ENCODE results near the gene KRTAP20-3.

Gene KRTAP20-3

GRCh38 chr21:30642564-30642963 is at the start of gene KRTAP20-3:
TSS of gene KRTAP20-3 (plus strand) at chr21:30642864.
- DNase-seq = no peak

- no peak for DNase-seq
Measured at GRCh38 chr21:30598802-30599201, 43.9 kb upstream of the KRTAP20-3 start, which contains the start of gene KRTAP6-2. TSS of gene KRTAP6-2 (minus strand) at chr21:30598902. CDS start at chr21:30598874, 28 bp downstream.

GRCh38 chr21:30600787-30601186 is 41.9 kb upstream of the KRTAP20-3 start, which contains the start of gene KRTAP22-1:
TSS of gene KRTAP22-1 (plus strand) at chr21:30601087.
- DNase-seq = no peak

- DNase-seq = no peak
Measured at GRCh38 chr21:30605968-30606367, 36.7 kb upstream of the KRTAP20-3 start.

GRCh38 chr21:30612132-30612531 is 30.5 kb upstream of the KRTAP20-3 start:
- DNase-seq = no peak

- no peak for DNase-seq
Measured at GRCh38 chr21:30613836-30614235, 28.8 kb upstream of the KRTAP20-3 start, which contains the start of gene KRTAP6-1. TSS of gene KRTAP6-1 (minus strand) at chr21:30613930. CDS start at chr21:30613904, 26 bp downstream.

GRCh38 chr21:30615199-30615598 is 27.5 kb upstream of the KRTAP20-3 start:
- no peak for DNase-seq

GRCh38 chr21:30616125-30616524 is 26.5 kb upstream of the KRTAP20-3 start, which contains the start of gene KRTAP20-1:
TSS of gene KRTAP20-1 (plus strand) at chr21:30616425. CDS start at chr21:30616455, 30 bp downstream.
- no peak for DNase-seq

- no peak for DNase-seq
Measured at GRCh38 chr21:30620080-30620479, 22.6 kb upstream of the KRTAP20-3 start.

GRCh38 chr21:30620522-30620921 is 22.1 kb upstream of the KRTAP20-3 start, which contains the start of gene KRTAP20-4:
TSS of gene KRTAP20-4 (plus strand) at chr21:30620627.
- no peak for DNase-seq

- DNase-seq = no peak
Measured at GRCh38 chr21:30623362-30623761, 19.3 kb upstream of the KRTAP20-3 start.

- DNase-seq = no peak
Measured at GRCh38 chr21:30625449-30626165, 17.1 kb upstream of the KRTAP20-3 start.

- DNase-seq = no peak
Measured at GRCh38 chr21:30628109-30628508, 14.6 kb upstream of the KRTAP20-3 start.

GRCh38 chr21:30629200-30629599 is 13.5 kb upstream of the KRTAP20-3 start:
- no peak for DNase-seq

GRCh38 chr21:30634906-30635305 is 7.8 kb upstream of the KRTAP20-3 start, which contains the start of gene KRTAP20-2:
TSS of gene KRTAP20-2 (plus strand) at chr21:30635206. CDS start at chr21:30635264, 58 bp downstream.
- DNase-seq = no peak

- no peak for DNase-seq
Measured at GRCh38 chr21:30638686-30639085, 4.0 kb upstream of the KRTAP20-3 start.

- no peak for DNase-seq
Measured at GRCh38 chr21:30646904-30647414, 4.3 kb downstream of the KRTAP20-3 start.

GRCh38 chr21:30652891-30653290 is 10.2 kb downstream of the KRTAP20-3 start:
- no peak for DNase-seq

GRCh38 chr21:30668776-30669175 is 26.1 kb downstream of the KRTAP20-3 start:
- no peak for DNase-seq

GRCh38 chr21:30672985-30673650 is 30.5 kb downstream of the KRTAP20-3 start:
- no peak for DNase-seq

- DNase-seq = no peak
Measured at GRCh38 chr21:30674312-30674711, 31.6 kb downstream of the KRTAP20-3 start.

GRCh38 chr21:30676737-30677136 is 34.1 kb downstream of the KRTAP20-3 start:
- DNase-seq = no peak

GRCh38 chr21:30680586-30680985 is 37.9 kb downstream of the KRTAP20-3 start:
- no peak for DNase-seq

GRCh38 chr21:30684506-30684905 is 41.8 kb downstream of the KRTAP20-3 start:
- no peak for DNase-seq
